ENCODE measurements around the gene TRMT10C. TPM values are rescaled to one million over a fixed set of nuclear protein-coding genes. Genes with fewer than 3 reads are reported as not detected.

TRMT10C gene
- total and polyA plus RNA-seq, 2 donors (not counting 1 experiment from before 2014, with no cell fraction given): 13.2 to 25.3 TPM

DNA sequence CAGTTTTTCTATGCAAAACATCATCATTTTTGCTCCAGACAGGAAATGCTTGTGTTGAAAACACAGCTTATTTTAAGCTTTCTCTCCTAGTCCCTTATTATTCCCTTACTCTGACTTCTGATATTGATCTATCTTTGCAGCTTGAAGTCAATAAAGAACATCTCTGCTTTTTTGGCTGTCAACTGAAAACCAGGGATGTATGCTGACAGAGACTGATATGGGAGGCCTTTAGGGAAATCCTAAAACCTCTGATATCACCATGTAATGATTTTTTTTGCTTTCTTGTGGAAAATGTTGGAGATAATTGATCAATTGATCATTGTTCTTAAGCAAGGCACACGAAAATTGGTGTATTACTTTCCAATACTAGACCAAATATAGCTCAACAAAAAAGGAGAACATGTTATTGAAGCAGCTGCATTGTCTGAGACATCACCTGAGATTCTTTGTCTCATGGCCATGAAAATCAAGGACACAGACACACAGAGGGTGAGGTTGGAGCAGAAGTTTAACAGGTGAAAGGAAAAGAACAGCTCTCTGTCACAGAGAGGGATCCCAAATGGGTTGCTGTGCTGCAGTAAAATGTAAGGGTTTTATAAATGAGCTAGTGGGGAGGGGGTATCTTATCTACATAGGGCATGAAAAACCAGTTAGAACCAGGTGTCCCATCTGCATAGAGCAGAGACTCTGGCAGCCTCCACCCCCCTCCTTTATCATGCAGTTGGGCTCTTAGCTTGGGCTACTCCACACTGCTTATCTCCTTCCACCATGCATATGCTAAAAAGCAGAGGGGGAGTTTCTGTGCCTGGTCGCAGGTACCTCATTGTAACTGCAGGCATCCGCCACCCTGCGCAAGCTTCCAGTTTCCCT is 31.6 kb upstream of the TRMT10C start:
- H3K9me3 ChIP-seq (ENCODE audit: control extremely low read depth in 1 of 3, control insufficient read depth in 2 of 3, insufficient read depth in 1 of 3, low read length in 2 of 3): peaks cover 0 to 7% (median 0%) of the 10 kb centered on the region in 3 donors
- H2AFZ ChIP-seq (ENCODE audit: insufficient read depth, low read depth, low read length, poor library complexity, severe bottlenecking): no peak overlapping the region
- no peak overlapping the region for H3K4me2 ChIP-seq (replicated peaks; ENCODE audit: low read depth, low read length, poor library complexity, severe bottlenecking)
- ChIA-PET POLR2A (interaction anchor here (0.7 kb wide), 1 partner anchor 39 kb away, joined by 3 read pairs; no protein-coding TSS in a partner anchor), CTCF (interaction anchor here (0.9 kb wide), 1 partner anchor 10 kb away, joined by 3 read pairs; no protein-coding TSS in a partner anchor)
- H3K4me3 Mint-ChIP-seq: no peak overlapping the region
- H3K79me2 ChIP-seq (ENCODE audit: control insufficient read depth, insufficient read depth, low read length): no peaks in the 10 kb centered on the region
- H3K27ac Mint-ChIP-seq: no peak overlapping the region
- H3K27me3 Mint-ChIP-seq: peaks cover 10% of the 10 kb centered on the region
- no peaks in the 10 kb centered on the region for H3K4me1 Mint-ChIP-seq
- no peak overlapping the region for H3K27ac ChIP-seq (ENCODE audit: low read length in 2 of 2)
- intact Hi-C loops (cut with micrococcal nuclease): no loop called here
- no peaks in the 10 kb centered on the region for H3K36me3 ChIP-seq (replicated peaks in 1 of 2; ENCODE audit: control extremely low read depth in 1 of 2, control insufficient read depth in 1 of 2, extremely low read depth in 1 of 2, insufficient read depth in 2 of 2, low read length in 1 of 2)
- H3K9me3 Mint-ChIP-seq (ENCODE audit: insufficient read depth): no peaks in the 10 kb centered on the region
- WGBS (ENCODE audit: insufficient coverage): no CpG with 5 or more reads among the region's 4 CpGs
- ATAC-seq (ENCODE audit: low read depth): no peak
- TF ChIP-seq CTCF (IDR thresholded peaks at IDR 0.05) (no peak), EZH2 (IDR thresholded peaks at IDR 0.05; ENCODE audit: borderline replicate concordance, insufficient read depth, low read depth, low read length, poor library complexity, severe bottlenecking) (no peak)
- no peak for DNase-seq
- no peak overlapping the region for H3K4me3 ChIP-seq (ENCODE audit: control extremely low read depth in 1 of 5, extremely low read depth in 1 of 5, insufficient read depth in 1 of 5, low read depth in 2 of 5, low read length in 4 of 5)
- no peaks in the 10 kb centered on the region for H4K20me1 ChIP-seq (ENCODE audit: control insufficient read depth, insufficient read depth, low read length, poor library complexity, severe bottlenecking)
- H3K9ac ChIP-seq (ENCODE audit: low read length): no peak overlapping the region
- H3K4me1 ChIP-seq (ENCODE audit: control insufficient read depth in 2 of 2, insufficient read depth in 2 of 2, low read length in 2 of 2): no peaks in the 10 kb centered on the region
- H3K27me3 ChIP-seq (replicated peaks in 1 of 4; ENCODE audit: control extremely low read depth in 1 of 4, control insufficient read depth in 3 of 4, insufficient read depth in 4 of 4, low read length in 3 of 4): no peaks in the 10 kb centered on the region

GRCh38 chr3:101530686-101531047 is 31.0 kb upstream of the TRMT10C start:
- intact Hi-C loops (cut with micrococcal nuclease): no loop called here
- Mint-ChIP-seq H3K27ac (no peak overlapping the region), H3K27me3 (peaks cover 11% of the 10 kb centered on the region), H3K4me1 (no peaks in the 10 kb centered on the region), H3K9me3 (ENCODE audit: insufficient read depth) (no peaks in the 10 kb centered on the region), H3K4me3 (no peak overlapping the region)
- Histone ChIP-seq H3K4me3 (ENCODE audit: control extremely low read depth in 1 of 5, extremely low read depth in 1 of 5, insufficient read depth in 1 of 5, low read depth in 2 of 5, low read length in 4 of 5) (no peak overlapping the region), H3K27me3 (replicated peaks in 1 of 4; ENCODE audit: control extremely low read depth in 1 of 4, control insufficient read depth in 3 of 4, insufficient read depth in 4 of 4, low read length in 3 of 4) (no peaks in the 10 kb centered on the region), H3K27ac (ENCODE audit: low read length in 2 of 2) (no peak overlapping the region), H3K9ac (ENCODE audit: low read length) (no peak overlapping the region), H3K4me1 (ENCODE audit: control insufficient read depth in 2 of 2, insufficient read depth in 2 of 2, low read length in 2 of 2) (no peaks in the 10 kb centered on the region), H2AFZ (ENCODE audit: insufficient read depth, low read depth, low read length, poor library complexity, severe bottlenecking) (no peak overlapping the region), H4K20me1 (ENCODE audit: control insufficient read depth, insufficient read depth, low read length, poor library complexity, severe bottlenecking) (no peaks in the 10 kb centered on the region), H3K9me3 (ENCODE audit: control extremely low read depth in 1 of 3, control insufficient read depth in 2 of 3, insufficient read depth in 1 of 3, low read length in 2 of 3) (peaks cover 0 to 5% (median 0%) of the 10 kb centered on the region in 3 donors), H3K4me2 (replicated peaks; ENCODE audit: low read depth, low read length, poor library complexity, severe bottlenecking) (no peak overlapping the region), H3K79me2 (ENCODE audit: control insufficient read depth, insufficient read depth, low read length) (no peaks in the 10 kb centered on the region), H3K36me3 (replicated peaks in 1 of 2; ENCODE audit: control extremely low read depth in 1 of 2, control insufficient read depth in 1 of 2, extremely low read depth in 1 of 2, insufficient read depth in 2 of 2, low read length in 1 of 2) (no peaks in the 10 kb centered on the region)
- ChIA-PET CTCF (no interaction called here), POLR2A (no interaction called here)
- no CpG with 5 or more reads among the region's 2 CpGs for WGBS (ENCODE audit: insufficient coverage)
- ATAC-seq (ENCODE audit: low read depth) (no peak), DNase-seq (no peak)
- TF ChIP-seq CTCF (IDR thresholded peaks at IDR 0.05): no peak
- TF ChIP-seq EZH2 (IDR thresholded peaks at IDR 0.05; ENCODE audit: borderline replicate concordance, insufficient read depth, low read depth, low read length, poor library complexity, severe bottlenecking): no peak

All from B cell (primary cell).